GM21737 (cell line): ENCODE measurements around the gene FAM20A.

Experiments
- ATAC-seq: cut with Tn5 transposase; IDR thresholded peaks from one replicate; pipeline ENCODE4 v1.9.1; 2021; ENCODE audit warnings: mild to moderate bottlenecking, moderate library complexity; ENCODE audit not compliant: unreplicated experiment

FAM20A gene

GRCh38 chr17:68600931-68601564 is at the start of gene FAM20A:
TSS of gene FAM20A (minus strand) at chr17:68601367. CDS start at chr17:68600666, 701 bp downstream.
- ATAC-seq, result no peak

GRCh38 chr17:68649324-68649723 is 48.2 kb upstream of the FAM20A start:
- ATAC-seq, result no peak

- no peak for ATAC-seq
Measured at GRCh38 chr17:68646626-68647526, 45.7 kb upstream of the FAM20A start.

GRCh38 chr17:68642118-68642412 is 40.9 kb upstream of the FAM20A start:
- ATAC-seq, result no peak

- ATAC-seq, result no peak
Measured at GRCh38 chr17:68641276-68642117, 40.3 kb upstream of the FAM20A start.

GRCh38 chr17:68640242-68640989 is 39.2 kb upstream of the FAM20A start:
- no peak for ATAC-seq

- ATAC-seq, result no peak
Measured at GRCh38 chr17:68634345-68634876, 33.2 kb upstream of the FAM20A start.

- ATAC-seq, result no peak
Measured at GRCh38 chr17:68628576-68628957, 27.4 kb upstream of the FAM20A start.

GRCh38 chr17:68627956-68628575 is 26.9 kb upstream of the FAM20A start:
- no peak for ATAC-seq

- ATAC-seq, result no peak
Measured at GRCh38 chr17:68624381-68624780, 23.2 kb upstream of the FAM20A start.

GRCh38 chr17:68623811-68624210 is 22.6 kb upstream of the FAM20A start:
- no peak for ATAC-seq

- no peak for ATAC-seq
Measured at GRCh38 chr17:68622423-68622822, 21.3 kb upstream of the FAM20A start.

GRCh38 chr17:68621065-68621464 is 19.9 kb upstream of the FAM20A start:
- no peak for ATAC-seq

GRCh38 chr17:68616334-68616733 is 15.2 kb upstream of the FAM20A start:
- ATAC-seq, result no peak

GRCh38 chr17:68614718-68615117 is 13.6 kb upstream of the FAM20A start:
- no peak for ATAC-seq

- ATAC-seq, result no peak
Measured at GRCh38 chr17:68613739-68614298, 12.7 kb upstream of the FAM20A start.

GRCh38 chr17:68612923-68613292 is 11.7 kb upstream of the FAM20A start:
- no peak for ATAC-seq

GRCh38 chr17:68612209-68612922 is 11.2 kb upstream of the FAM20A start:
- no peak for ATAC-seq
